Measurements from ENCODE around the gene UBN2. TPM values are rescaled to one million over a fixed set of nuclear protein-coding genes. Genes with fewer than 3 reads are reported as not detected.

The UBN2 gene
- total and polyA plus RNA-seq, 4 experiments from 2014 or later: 0.49 to 26.7 (median 13.6) TPM

DNA sequence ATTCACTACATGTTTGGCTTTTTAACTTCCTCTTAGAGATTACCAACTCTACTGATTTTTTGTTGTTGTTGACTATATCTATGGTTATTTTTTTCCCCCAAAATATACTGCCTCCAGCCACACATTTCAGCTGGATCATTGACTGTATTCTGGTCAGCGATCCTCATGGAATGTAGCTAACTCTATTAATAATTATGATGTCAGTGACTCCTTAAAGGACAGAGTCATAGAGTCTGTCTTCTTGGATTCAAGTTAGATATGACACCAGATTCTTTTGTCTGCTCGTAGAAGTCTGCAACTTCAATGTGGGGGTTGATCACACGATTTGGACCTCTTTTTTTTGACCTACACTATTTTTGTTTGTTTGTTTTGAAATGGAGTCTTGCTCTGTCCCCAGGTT lies 33.2 kb downstream of the UBN2 start:
- peaks cover 40 to 49% of the 10 kb centered on the region in 2 donors for H3K36me3 Mint-ChIP-seq
- Histone ChIP-seq H3K4me1 (ENCODE audit: insufficient read depth, low read length) (no peaks in the 10 kb centered on the region), H3K27ac (ENCODE audit: low read depth, low read length) (no peak overlapping the region), H3K9me3 (ENCODE audit: control insufficient read depth in 1 of 2, low read length in 2 of 2) (no peaks in the 10 kb centered on the region), H3K4me3 (ENCODE audit: low read length in 2 of 2) (no peak overlapping the region), H3K36me3 (ENCODE audit: insufficient read depth, low read length) (peaks cover 9% of the 10 kb centered on the region), H3K27me3 (ENCODE audit: insufficient read depth, low read length) (no peaks in the 10 kb centered on the region)
- H3K4me1 Mint-ChIP-seq: no peaks in the 10 kb centered on the region
- no peaks in the 10 kb centered on the region for H3K27me3 Mint-ChIP-seq
- H3K9me3 Mint-ChIP-seq: no peaks in the 10 kb centered on the region
- ChIA-PET CTCF (ENCODE audit: partially characterized antibody) (interaction anchor here (1.0 kb wide), 1 partner anchor 171 kb away, joined by 3 read pairs; no protein-coding TSS in a partner anchor), POLR2A (ENCODE audit: partially characterized antibody) (no interaction called here)
- intact Hi-C loops (cut with micrococcal nuclease): no loop called here
- H3K27ac Mint-ChIP-seq: peak overlapping the region in 1 of 7 donors; percentile 57
- no peak overlapping the region for H3K4me3 Mint-ChIP-seq
- no peak for DNase-seq

DNA sequence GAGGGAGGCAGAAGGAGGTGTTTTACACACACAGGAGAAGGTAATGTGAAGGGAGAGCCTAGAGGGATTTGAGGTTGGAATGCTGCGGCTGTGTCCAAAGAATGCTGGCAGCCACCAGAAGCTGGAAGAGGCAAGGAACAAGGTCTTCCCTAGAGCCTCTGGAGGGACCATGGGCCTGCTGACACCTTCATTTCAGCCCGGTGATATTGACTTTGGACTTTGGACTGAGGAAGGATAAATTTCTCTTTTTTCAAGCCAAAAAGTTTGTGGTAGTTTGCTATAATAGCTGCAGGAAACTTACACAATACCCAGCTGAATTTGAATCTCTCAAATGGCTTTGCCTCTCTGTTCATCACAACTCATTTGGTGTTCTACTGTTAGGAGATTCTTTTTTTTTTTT lies 34.6 kb downstream of the UBN2 start:
- Histone ChIP-seq H3K27ac (ENCODE audit: low read depth, low read length) (no peak overlapping the region), H3K36me3 (ENCODE audit: insufficient read depth, low read length) (peaks cover 7% of the 10 kb centered on the region), H3K4me1 (ENCODE audit: insufficient read depth, low read length) (no peaks in the 10 kb centered on the region), H3K9me3 (ENCODE audit: control insufficient read depth in 1 of 2, low read length in 2 of 2) (no peaks in the 10 kb centered on the region), H3K4me3 (ENCODE audit: low read length in 2 of 2) (no peak overlapping the region), H3K27me3 (ENCODE audit: insufficient read depth, low read length) (no peaks in the 10 kb centered on the region)
- no peak overlapping the region for H3K4me3 Mint-ChIP-seq
- H3K36me3 Mint-ChIP-seq: peaks cover 43 to 44% of the 10 kb centered on the region in 2 donors
- DNase-seq: no peak
- ChIA-PET CTCF (ENCODE audit: partially characterized antibody) (interaction anchor here (1.0 kb wide), 1 partner anchor 10 kb away, joined by 3 read pairs; no protein-coding TSS in a partner anchor), POLR2A (ENCODE audit: partially characterized antibody) (no interaction called here)
- H3K9me3 Mint-ChIP-seq: no peaks in the 10 kb centered on the region
- no peak overlapping the region for H3K27ac Mint-ChIP-seq
- intact Hi-C loops (cut with micrococcal nuclease): no loop called here
- no peaks in the 10 kb centered on the region for H3K4me1 Mint-ChIP-seq
- no peaks in the 10 kb centered on the region for H3K27me3 Mint-ChIP-seq

DNA sequence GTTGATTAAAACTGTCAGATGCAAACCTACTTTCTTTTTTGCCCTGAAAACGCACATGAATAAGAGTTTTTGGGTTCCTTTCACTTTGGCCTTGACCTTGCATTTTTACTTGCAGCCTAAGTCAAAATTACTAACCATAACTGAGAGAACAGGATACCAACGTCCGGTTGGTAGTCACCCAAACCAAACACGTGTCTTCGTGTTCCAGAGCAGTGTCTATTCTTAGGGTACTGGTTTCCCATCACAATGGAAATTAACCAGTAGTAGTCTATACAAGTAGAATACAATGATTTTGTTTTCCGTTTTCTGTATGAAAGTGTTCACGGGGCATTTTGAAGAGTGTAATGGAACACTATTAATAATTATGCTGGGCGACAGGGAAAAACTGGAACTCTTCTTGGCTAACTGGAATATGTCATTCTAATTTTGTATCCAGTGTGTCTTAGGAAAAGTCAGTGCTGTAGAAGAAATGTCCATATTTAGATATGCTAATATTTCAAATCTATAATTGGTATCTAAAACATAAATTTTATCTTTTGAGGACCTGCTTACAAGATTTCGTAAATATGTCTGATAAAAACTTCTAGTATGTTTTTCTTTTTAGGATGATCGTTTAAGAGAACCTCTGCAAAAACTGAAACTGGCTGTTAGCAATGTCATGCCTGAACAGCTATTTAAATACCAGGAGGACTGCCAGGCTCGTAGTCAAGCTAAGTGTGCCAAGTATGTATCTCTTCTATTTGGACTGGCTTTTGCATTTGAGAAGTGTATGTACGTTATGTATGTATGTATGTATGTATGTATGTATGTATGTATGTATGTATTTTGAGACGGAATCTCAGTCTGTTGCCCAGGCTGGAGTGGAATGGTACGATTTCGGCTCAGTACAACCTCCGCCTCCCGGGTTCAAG lies 40.9 kb downstream of the UBN2 start:
- intact Hi-C loops (cut with micrococcal nuclease): no loop called here
- Mint-ChIP-seq H3K4me3 (no peak overlapping the region), H3K36me3 (peaks cover 43 to 52% of the 10 kb centered on the region in 2 donors)

GRCh38 chr7:139284252-139284896 lies 53.3 kb downstream of the UBN2 start:
- H3K4me3 Mint-ChIP-seq: no peak overlapping the region
- peaks cover 41 to 42% of the 10 kb centered on the region in 2 donors for H3K36me3 Mint-ChIP-seq
- Histone ChIP-seq H3K4me3 (ENCODE audit: low read length in 2 of 2) (no peak overlapping the region), H3K27ac (ENCODE audit: low read depth, low read length) (no peak overlapping the region), H3K4me1 (ENCODE audit: insufficient read depth, low read length) (no peaks in the 10 kb centered on the region), H3K27me3 (ENCODE audit: insufficient read depth, low read length) (no peaks in the 10 kb centered on the region), H3K9me3 (ENCODE audit: control insufficient read depth in 1 of 2, low read length in 2 of 2) (no peaks in the 10 kb centered on the region), H3K36me3 (ENCODE audit: insufficient read depth, low read length) (peaks cover 8% of the 10 kb centered on the region)
- no peak overlapping the region for H3K27ac Mint-ChIP-seq
- no peak for DNase-seq
- H3K4me1 Mint-ChIP-seq: no peaks in the 10 kb centered on the region
- intact Hi-C loops (cut with micrococcal nuclease): no loop called here
- no peaks in the 10 kb centered on the region for H3K27me3 Mint-ChIP-seq
- ChIA-PET CTCF (ENCODE audit: partially characterized antibody) (interaction anchor here (1.3 kb wide), 1 partner anchor 11 kb away, joined by 3 read pairs; no protein-coding TSS in a partner anchor), POLR2A (ENCODE audit: partially characterized antibody) (no interaction called here)
- H3K9me3 Mint-ChIP-seq: no peaks in the 10 kb centered on the region

More for the DNA sequence above, 40.9 kb downstream of the UBN2 start:
- no peaks in the 10 kb centered on the region for H3K4me1 ChIP-seq (ENCODE audit: insufficient read depth, low read length)
- H3K4me3 ChIP-seq (ENCODE audit: low read length in 2 of 2): no peak overlapping the region
- CTCF ChIA-PET (ENCODE audit: partially characterized antibody): no interaction called here
- POLR2A ChIA-PET (ENCODE audit: partially characterized antibody): no interaction called here
- Mint-ChIP-seq H3K4me1 (no peaks in the 10 kb centered on the region), H3K27ac (no peak overlapping the region), H3K27me3 (no peaks in the 10 kb centered on the region), H3K9me3 (no peaks in the 10 kb centered on the region)
- H3K9me3 ChIP-seq (ENCODE audit: control insufficient read depth in 1 of 2, low read length in 2 of 2): no peaks in the 10 kb centered on the region
- peaks cover 10% of the 10 kb centered on the region for H3K36me3 ChIP-seq (ENCODE audit: insufficient read depth, low read length)
- no peaks in the 10 kb centered on the region for H3K27me3 ChIP-seq (ENCODE audit: insufficient read depth, low read length)
- no peak overlapping the region for H3K27ac ChIP-seq (ENCODE audit: low read depth, low read length)
- DNase-seq: no peak

DNA sequence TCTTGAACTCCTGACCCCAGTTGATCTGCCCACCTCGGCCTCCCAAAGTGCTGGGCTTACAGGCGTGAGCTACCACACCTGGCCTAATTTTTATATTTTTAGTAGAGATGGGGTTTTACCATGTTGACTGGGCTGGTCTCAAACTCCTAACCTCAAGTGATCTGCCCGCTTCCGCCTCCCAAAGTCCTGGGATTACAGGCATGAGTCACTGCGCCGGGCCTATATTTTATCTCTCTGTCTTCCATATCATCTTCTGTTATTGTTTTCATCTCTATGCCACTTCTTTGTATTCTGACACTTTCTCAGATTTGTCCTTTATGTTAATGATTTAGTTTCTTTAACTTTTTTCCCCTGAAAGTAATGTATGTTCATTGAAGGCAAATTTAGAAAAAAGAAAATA lies 55.1 kb downstream of the UBN2 start:
- CTCF ChIA-PET (ENCODE audit: partially characterized antibody): no interaction called here
- H3K4me1 Mint-ChIP-seq: no peaks in the 10 kb centered on the region

GRCh38 chr7:139292821-139293220 lies 61.8 kb downstream of the UBN2 start:
- Mint-ChIP-seq H3K9me3 (no peaks in the 10 kb centered on the region), H3K27me3 (no peaks in the 10 kb centered on the region), H3K4me3 (no peak overlapping the region), H3K36me3 (peaks cover 26 to 35% of the 10 kb centered on the region in 2 donors), H3K27ac (no peak overlapping the region), H3K4me1 (no peaks in the 10 kb centered on the region)
- Histone ChIP-seq H3K4me1 (ENCODE audit: insufficient read depth, low read length) (no peaks in the 10 kb centered on the region), H3K27me3 (ENCODE audit: insufficient read depth, low read length) (no peaks in the 10 kb centered on the region), H3K27ac (ENCODE audit: low read depth, low read length) (no peak overlapping the region), H3K9me3 (ENCODE audit: control insufficient read depth in 1 of 2, low read length in 2 of 2) (no peaks in the 10 kb centered on the region), H3K4me3 (ENCODE audit: low read length in 2 of 2) (no peak overlapping the region), H3K36me3 (ENCODE audit: insufficient read depth, low read length) (no peaks in the 10 kb centered on the region)
- ChIA-PET POLR2A (ENCODE audit: partially characterized antibody) (no interaction called here), CTCF (ENCODE audit: partially characterized antibody) (interaction anchor here (1.5 kb wide), 1 partner anchor 276 kb away, joined by 7 read pairs; no protein-coding TSS in a partner anchor)
- intact Hi-C loops (cut with micrococcal nuclease): no loop called here
- DNase-seq: no peak

More for the DNA sequence above, 55.1 kb downstream of the UBN2 start:
- no peak for DNase-seq
- Histone ChIP-seq H3K27ac (ENCODE audit: low read depth, low read length) (no peak overlapping the region), H3K4me1 (ENCODE audit: insufficient read depth, low read length) (no peaks in the 10 kb centered on the region), H3K36me3 (ENCODE audit: insufficient read depth, low read length) (peaks cover 8% of the 10 kb centered on the region), H3K27me3 (ENCODE audit: insufficient read depth, low read length) (no peaks in the 10 kb centered on the region), H3K4me3 (ENCODE audit: low read length in 2 of 2) (no peak overlapping the region), H3K9me3 (ENCODE audit: control insufficient read depth in 1 of 2, low read length in 2 of 2) (no peaks in the 10 kb centered on the region)
- Mint-ChIP-seq H3K36me3 (peaks cover 38 to 41% of the 10 kb centered on the region in 2 donors), H3K27me3 (no peaks in the 10 kb centered on the region), H3K27ac (no peak overlapping the region), H3K4me3 (no peak overlapping the region), H3K9me3 (no peaks in the 10 kb centered on the region)
- POLR2A ChIA-PET (ENCODE audit: partially characterized antibody): no interaction called here
- intact Hi-C loops (cut with micrococcal nuclease): no loop called here

DNA sequence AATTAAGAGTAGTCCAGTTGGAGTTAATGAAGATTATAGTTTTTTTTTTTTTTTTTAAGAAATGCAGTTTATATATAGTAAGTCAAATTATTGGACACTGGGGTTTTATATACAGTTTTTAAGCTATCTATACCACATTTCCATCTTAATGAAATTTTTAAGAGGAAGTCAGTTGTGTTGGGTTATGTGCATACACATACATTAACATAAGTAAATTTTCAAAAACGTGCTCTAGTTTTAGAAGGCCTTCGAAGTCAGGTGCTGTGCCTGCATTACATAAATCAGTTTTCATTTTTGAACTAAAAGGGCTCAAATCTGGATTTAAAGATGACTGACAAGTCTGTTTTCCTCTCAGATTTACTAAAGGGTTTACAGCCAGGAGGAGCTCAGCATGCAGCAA lies 62.5 kb downstream of the UBN2 start:
- H3K4me1 Mint-ChIP-seq: no peaks in the 10 kb centered on the region
- Histone ChIP-seq H3K27ac (ENCODE audit: low read depth, low read length) (no peak overlapping the region), H3K4me1 (ENCODE audit: insufficient read depth, low read length) (no peaks in the 10 kb centered on the region), H3K9me3 (ENCODE audit: control insufficient read depth in 1 of 2, low read length in 2 of 2) (no peaks in the 10 kb centered on the region), H3K36me3 (ENCODE audit: insufficient read depth, low read length) (no peaks in the 10 kb centered on the region), H3K4me3 (ENCODE audit: low read length in 2 of 2) (no peak overlapping the region), H3K27me3 (ENCODE audit: insufficient read depth, low read length) (no peaks in the 10 kb centered on the region)
- H3K27ac Mint-ChIP-seq: no peak overlapping the region
- intact Hi-C loops (cut with micrococcal nuclease): no loop called here
- no peak for DNase-seq
- H3K4me3 Mint-ChIP-seq: no peak overlapping the region
- H3K27me3 Mint-ChIP-seq: no peaks in the 10 kb centered on the region
- no peaks in the 10 kb centered on the region for H3K9me3 Mint-ChIP-seq
- ChIA-PET CTCF (ENCODE audit: partially characterized antibody) (no interaction called here), POLR2A (ENCODE audit: partially characterized antibody) (no interaction called here)
- H3K36me3 Mint-ChIP-seq: peaks cover 25 to 33% of the 10 kb centered on the region in 2 donors
